Activated T-helper 1 cell treated with anti-CD3 and anti-CD28 coated beads, Interleukin-12 subunit alpha, Interleukin-12 subunit beta, Interleukin-2, Interleukin-4 antibody, amounts not matched to agents 30 ng/mL and 10 ng/mL and 1 ng/mL, durations not matched to agents 14 hours and 24 hours and 36 hours (primary cell): ENCODE results near the gene MED16. TPM values are rescaled to one million over a fixed set of nuclear protein-coding genes. Genes with fewer than 3 reads are reported as not detected.

Experiments used
- DNase-seq: peaks from one replicate; pipeline ENCODE4 v3.0.0; 2021; ENCODE audit warnings: low spot score
- H3K27ac Mint-ChIP-seq: one replicate; pipeline ENCODE4 v1.8.0; 2021; ENCODE audit warnings: mild to moderate bottlenecking, mixed read lengths
- H3K27me3 Mint-ChIP-seq: one replicate; pipeline ENCODE4 v1.8.0; 2022; ENCODE audit warnings: mild to moderate bottlenecking, moderate library complexity, mixed read lengths; ENCODE audit not compliant: insufficient read depth
- H3K36me3 Mint-ChIP-seq: one replicate; pipeline ENCODE4 v1.8.0; 2021; ENCODE audit warnings: low read depth, mixed read lengths
- H3K4me1 Mint-ChIP-seq: one replicate; pipeline ENCODE4 v1.8.0; 2021; ENCODE audit warnings: low read depth, mixed read lengths
- H3K4me3 Mint-ChIP-seq: one replicate; pipeline ENCODE4 v1.8.0; 2021; ENCODE audit warnings: mild to moderate bottlenecking, moderate library complexity, mixed read lengths
- H3K9me3 Mint-ChIP-seq: one replicate; pipeline ENCODE4 v1.8.0; 2021; ENCODE audit warnings: mixed read lengths
- intact Hi-C: fragments of 100-400 bp; cut with micrococcal nuclease; formaldehyde crosslinking; loops from one replicate; pipeline ENCODE4 v1.15.1; 2024
- total RNA-seq: library from RNA; stranded (reverse); gene quantifications from 2 replicates; pipeline ENCODE4 v1.2.3, GENCODE V29; 2022

The MED16 gene
- total RNA-seq, 1 donor from 2014 or later: 62.1 TPM

DNA sequence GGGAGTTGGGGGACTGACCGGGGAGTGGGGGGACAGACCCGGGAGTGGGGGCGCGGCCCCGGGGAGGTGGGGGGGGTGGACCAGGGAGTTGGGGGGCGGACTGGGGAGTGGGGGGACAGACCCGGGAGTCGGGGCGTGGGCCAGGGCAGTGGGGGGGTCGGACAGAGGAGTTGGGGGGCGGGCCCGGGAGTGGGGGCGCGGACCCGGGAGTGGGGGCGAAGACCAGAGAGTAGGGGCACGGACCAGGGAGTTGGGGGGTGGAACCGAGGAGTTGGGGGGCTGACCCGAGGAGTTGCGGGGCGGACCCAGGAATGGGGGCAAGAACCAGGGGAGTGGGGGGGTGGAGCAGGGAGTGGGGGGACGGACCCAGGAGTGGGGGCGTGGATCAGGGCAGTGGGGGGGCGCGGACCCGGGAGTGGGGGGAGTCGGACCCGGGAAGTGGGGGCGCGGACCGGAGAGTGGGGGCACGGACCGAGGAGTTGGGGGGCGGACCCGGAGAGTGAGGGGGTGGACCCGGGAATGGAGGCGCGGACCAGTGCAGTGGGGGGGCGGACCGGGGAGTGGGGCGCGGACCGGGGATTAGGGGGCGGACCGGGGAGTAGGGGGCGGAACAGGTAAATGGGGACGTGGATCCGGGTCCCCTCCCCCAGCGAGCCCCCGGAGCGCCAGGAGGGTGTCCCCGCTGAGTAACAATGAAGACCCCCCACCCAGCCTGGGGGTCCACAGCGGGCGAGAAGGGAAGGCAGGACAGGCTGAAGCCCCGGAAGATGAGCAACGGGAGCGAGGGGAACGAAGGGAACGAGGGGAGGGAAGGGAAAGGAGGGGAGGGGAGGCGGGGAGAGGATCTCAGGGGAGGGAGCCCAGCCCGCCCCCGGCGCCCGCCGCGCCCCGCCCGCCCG lies 19.4 kb upstream of the MED16 start:
- H3K36me3 Mint-ChIP-seq: peaks cover 10% of the 10 kb centered on the region
- peaks cover 19% of the 10 kb centered on the region for H3K4me1 Mint-ChIP-seq
- intact Hi-C loops: no loop called here
- H3K27ac Mint-ChIP-seq: peak overlapping the region; percentile 70
- H3K4me3 Mint-ChIP-seq: peak overlapping the region; percentile 83
- DNase-seq: no peak
- H3K9me3 Mint-ChIP-seq: no peaks in the 10 kb centered on the region
- H3K27me3 Mint-ChIP-seq: no peaks in the 10 kb centered on the region

DNA sequence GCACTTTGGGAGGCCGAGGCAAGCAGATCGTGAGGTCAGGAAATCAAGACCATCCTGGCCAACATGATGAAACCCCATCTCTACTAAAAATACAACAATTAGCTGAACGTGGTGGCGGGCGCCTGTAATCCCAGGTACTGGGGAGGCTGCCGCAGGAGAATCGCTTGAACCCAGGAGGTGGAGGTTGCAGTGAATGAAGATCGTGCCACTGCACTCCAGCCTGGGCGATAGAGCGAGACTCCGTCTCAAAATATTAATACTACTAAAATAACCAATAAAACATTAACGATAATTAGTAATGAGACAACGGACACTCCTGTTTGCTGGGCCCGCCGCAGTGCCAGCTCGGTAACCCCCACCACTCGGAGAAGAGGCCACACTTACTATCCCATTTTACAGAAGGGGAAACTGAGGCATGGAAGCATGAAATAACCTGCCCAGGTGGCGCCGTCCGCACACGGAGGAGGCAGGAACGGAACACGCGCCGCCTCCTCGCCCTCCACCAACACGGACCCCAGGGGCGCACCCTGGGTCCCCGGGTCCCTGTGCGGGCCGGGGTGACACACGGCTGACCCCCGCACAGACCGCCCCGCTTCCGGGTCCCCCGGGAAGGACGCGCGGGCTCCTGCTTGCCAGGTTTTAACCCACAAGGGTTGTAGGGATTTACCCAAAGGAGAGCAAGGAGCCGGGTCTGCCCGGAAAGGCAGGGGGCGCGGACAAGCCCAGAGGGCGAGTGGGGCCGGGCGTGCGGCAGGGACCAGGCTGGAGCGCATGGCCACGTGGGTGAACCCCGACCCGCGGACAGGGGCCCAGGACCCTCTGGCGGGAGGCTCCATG lies 18.4 kb upstream of the MED16 start:
- Mint-ChIP-seq H3K4me1 (peaks cover 27% of the 10 kb centered on the region), H3K27me3 (no peaks in the 10 kb centered on the region), H3K36me3 (peaks cover 11% of the 10 kb centered on the region), H3K27ac (peak overlapping the region; percentile 71), H3K4me3 (peak overlapping the region; percentile 77), H3K9me3 (no peaks in the 10 kb centered on the region)
- no peak for DNase-seq
- intact Hi-C loops: no loop called here

GRCh38 chr19:907183-907853 lies 14.3 kb upstream of the MED16 start:
- no peak for DNase-seq
- no peaks in the 10 kb centered on the region for H3K27me3 Mint-ChIP-seq
- peaks cover 16% of the 10 kb centered on the region for H3K36me3 Mint-ChIP-seq
- peak overlapping the region; percentile 78 for H3K27ac Mint-ChIP-seq
- intact Hi-C loops: no loop called here
- no peak overlapping the region for H3K4me3 Mint-ChIP-seq
- peaks cover 28% of the 10 kb centered on the region for H3K4me1 Mint-ChIP-seq
- no peaks in the 10 kb centered on the region for H3K9me3 Mint-ChIP-seq

DNA sequence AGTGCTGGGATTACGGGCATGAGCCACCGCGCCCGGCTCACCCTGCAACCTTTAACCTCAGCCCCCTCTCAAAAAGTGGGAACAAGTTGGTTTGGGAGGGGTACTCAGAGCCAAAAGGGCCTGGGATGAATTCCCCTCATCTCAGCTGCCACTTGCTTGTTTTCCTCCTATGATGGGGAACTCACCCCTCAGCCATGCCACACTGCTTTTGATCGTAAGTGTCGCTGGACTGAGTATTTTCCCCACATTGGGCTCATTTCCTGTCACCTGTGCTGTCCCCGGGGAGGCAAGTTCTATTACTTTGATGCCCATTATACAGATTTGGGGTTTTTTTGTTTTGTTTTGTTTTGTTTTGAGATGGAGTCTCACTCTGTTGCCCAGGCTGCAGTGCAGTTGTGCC lies 13.5 kb upstream of the MED16 start:
- H3K4me3 Mint-ChIP-seq: no peak overlapping the region
- no peaks in the 10 kb centered on the region for H3K27me3 Mint-ChIP-seq
- peak overlapping the region; percentile 78 for H3K27ac Mint-ChIP-seq
- peaks cover 16% of the 10 kb centered on the region for H3K36me3 Mint-ChIP-seq
- intact Hi-C loops: no loop called here
- DNase-seq: no peak
- H3K9me3 Mint-ChIP-seq: no peaks in the 10 kb centered on the region
- H3K4me1 Mint-ChIP-seq: peaks cover 28% of the 10 kb centered on the region

- Mint-ChIP-seq H3K4me1 (peaks cover 22% of the 10 kb centered on the region), H3K27me3 (no peaks in the 10 kb centered on the region), H3K36me3 (peaks cover 11% of the 10 kb centered on the region), H3K4me3 (no peak overlapping the region), H3K9me3 (no peaks in the 10 kb centered on the region), H3K27ac (no peak overlapping the region)
- intact Hi-C loops: no loop called here
- no peak for DNase-seq
These were observed 11.6 kb upstream of the MED16 start for GRCh38 chr19:904545-904944.

DNA sequence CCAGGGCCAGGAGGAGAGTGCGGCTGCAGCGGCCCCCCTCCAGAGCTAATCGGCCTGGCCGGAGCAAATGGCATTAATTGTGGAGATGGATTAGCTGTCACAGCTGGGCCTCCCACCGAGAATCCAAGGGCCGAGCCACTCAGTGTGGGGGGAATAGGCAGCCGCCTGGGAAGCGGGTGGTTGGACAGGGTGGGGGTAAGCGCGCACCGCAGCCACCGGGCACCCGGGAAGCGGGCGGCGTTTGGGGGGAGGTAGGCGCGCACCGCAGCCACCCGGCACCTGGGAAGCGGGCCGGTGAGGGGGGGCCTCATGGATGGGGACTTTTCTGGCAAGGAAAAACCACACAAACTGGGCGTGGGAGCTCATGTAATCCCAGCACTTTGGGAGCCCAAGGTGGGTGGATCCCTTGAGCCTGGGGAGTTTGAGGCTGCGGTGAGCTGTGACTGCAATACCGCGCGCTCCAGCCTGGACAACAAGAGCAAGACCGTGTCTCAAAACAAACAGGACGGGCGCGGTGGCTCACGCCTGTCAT lies 10.3 kb upstream of the MED16 start:
- peaks cover 6% of the 10 kb centered on the region for H3K36me3 Mint-ChIP-seq
- H3K27ac Mint-ChIP-seq: no peak overlapping the region
- DNase-seq: no peak
- H3K27me3 Mint-ChIP-seq: no peaks in the 10 kb centered on the region
- H3K4me3 Mint-ChIP-seq: no peak overlapping the region
- H3K4me1 Mint-ChIP-seq: peaks cover 10% of the 10 kb centered on the region
- H3K9me3 Mint-ChIP-seq: no peaks in the 10 kb centered on the region
- intact Hi-C loops: no loop called here

GRCh38 chr19:902446-903226 lies 9.6 kb upstream of the MED16 start:
- DNase-seq: no peak
- H3K27ac Mint-ChIP-seq: no peak overlapping the region
- intact Hi-C loops: no loop called here
- H3K4me1 Mint-ChIP-seq: peaks cover 10% of the 10 kb centered on the region
- H3K27me3 Mint-ChIP-seq: no peaks in the 10 kb centered on the region
- H3K9me3 Mint-ChIP-seq: no peaks in the 10 kb centered on the region
- H3K36me3 Mint-ChIP-seq: peaks cover 6% of the 10 kb centered on the region
- no peak overlapping the region for H3K4me3 Mint-ChIP-seq

- intact Hi-C loops: no loop called here
- Mint-ChIP-seq H3K9me3 (no peaks in the 10 kb centered on the region), H3K27ac (no peak overlapping the region), H3K4me1 (peaks cover 8% of the 10 kb centered on the region), H3K36me3 (peaks cover 6% of the 10 kb centered on the region), H3K4me3 (no peak overlapping the region), H3K27me3 (no peaks in the 10 kb centered on the region)
- DNase-seq: no peak
These were observed 9.0 kb upstream of the MED16 start for GRCh38 chr19:902093-902370.

DNA sequence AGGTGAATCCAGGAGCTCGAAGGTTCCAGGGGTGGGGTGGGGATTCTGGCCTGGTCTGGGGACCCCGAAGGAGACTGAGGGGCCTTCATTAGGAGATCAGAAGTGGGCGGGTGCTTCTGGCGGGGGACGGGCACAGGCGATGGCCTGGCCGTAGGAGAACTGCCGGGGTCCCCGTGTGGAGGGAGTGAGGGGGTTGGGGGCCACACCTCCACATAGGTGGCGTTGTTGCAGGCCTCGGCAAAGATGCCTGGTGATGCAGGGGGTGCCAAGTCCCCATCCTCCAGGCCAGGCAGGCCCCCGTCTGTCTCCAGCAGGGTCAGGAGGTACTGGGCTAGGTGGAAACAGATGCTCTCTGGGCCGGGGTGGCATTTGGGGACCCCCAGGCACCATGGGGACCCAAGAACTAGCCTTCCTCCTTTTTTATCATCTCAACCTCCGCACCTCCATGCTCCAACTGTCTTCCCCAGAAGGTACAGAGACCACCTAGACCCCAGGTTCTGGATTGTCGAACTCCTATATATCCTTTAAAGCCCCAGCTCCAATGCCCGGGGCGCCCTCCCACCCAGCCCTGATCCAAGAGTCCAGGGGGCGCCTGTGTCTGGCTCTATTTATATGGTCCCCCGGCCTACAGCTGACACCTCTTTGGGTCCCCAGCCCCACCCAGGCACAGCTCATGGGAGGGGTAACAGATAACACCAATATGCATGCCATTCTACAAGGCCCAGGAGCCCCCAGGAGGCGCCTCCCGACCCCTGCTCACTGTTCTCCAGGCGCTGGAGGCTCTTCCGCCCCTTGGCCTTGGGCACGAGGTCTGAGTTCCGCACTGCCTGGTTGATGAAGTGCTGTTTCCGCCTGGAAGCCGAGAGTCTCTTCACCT lies 8.5 kb upstream of the MED16 start:
- intact Hi-C loops: no loop called here

DNA sequence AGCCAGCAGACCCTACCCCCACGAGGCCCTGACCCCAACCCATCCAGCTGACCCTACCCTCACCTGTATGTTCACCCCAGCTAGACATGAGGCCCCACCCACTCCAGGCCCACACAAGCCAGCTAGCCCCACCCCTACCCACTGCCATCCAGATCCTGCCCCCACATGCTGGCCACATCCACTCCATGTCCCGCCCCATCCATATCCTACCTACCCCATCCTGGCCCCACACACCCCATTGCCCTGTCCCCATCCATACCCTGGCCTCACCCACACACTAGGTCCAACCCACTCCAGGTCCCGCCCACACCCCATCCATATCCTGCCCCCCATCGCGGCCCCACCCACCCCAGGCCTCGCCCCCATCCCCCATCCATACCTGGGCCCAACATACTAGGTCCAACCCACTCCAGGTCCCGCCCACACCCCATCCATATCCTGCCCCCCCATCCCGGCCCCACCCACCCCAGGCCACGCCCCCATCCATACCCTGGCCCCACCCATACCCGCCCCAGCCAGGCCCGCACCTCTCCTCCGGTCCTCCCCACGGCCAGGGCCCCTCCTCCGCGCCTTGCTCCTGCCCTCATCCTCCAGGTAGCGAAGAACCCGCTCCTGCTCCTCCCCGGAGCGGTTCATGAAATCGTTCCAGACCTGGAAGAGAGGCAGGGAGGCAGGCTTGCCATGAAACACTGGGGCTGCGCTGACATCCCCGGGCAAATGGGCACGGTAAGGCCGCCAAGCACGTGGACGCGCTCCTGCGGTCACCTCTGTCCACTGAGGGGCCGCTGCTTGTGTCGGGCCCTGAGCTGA lies 7.5 kb upstream of the MED16 start:
- H3K9me3 Mint-ChIP-seq: no peaks in the 10 kb centered on the region
- intact Hi-C loops: no loop called here
- no peaks in the 10 kb centered on the region for H3K27me3 Mint-ChIP-seq
- H3K36me3 Mint-ChIP-seq: peaks cover 10% of the 10 kb centered on the region
- no peak overlapping the region for H3K27ac Mint-ChIP-seq
- H3K4me3 Mint-ChIP-seq: no peak overlapping the region
- H3K4me1 Mint-ChIP-seq: no peaks in the 10 kb centered on the region
- DNase-seq: no peak

More for the DNA sequence above, 8.5 kb upstream of the MED16 start:
- Mint-ChIP-seq H3K36me3 (peaks cover 6% of the 10 kb centered on the region), H3K4me1 (peaks cover 2% of the 10 kb centered on the region), H3K27ac (no peak overlapping the region), H3K9me3 (no peaks in the 10 kb centered on the region), H3K4me3 (no peak overlapping the region), H3K27me3 (no peaks in the 10 kb centered on the region)
- no peak for DNase-seq

GRCh38 chr19:900043-900301 lies 7.0 kb upstream of the MED16 start:
- Mint-ChIP-seq H3K9me3 (no peaks in the 10 kb centered on the region), H3K36me3 (peaks cover 12% of the 10 kb centered on the region), H3K4me1 (no peaks in the 10 kb centered on the region), H3K27ac (no peak overlapping the region), H3K27me3 (no peaks in the 10 kb centered on the region), H3K4me3 (no peak overlapping the region)
- intact Hi-C loops: no loop called here
- DNase-seq: no peak
